HG02588 (cell line): ENCODE measurements around the gene SUDS3.

ENCODE experiments used
- ATAC-seq: cut with Tn5 transposase; IDR thresholded peaks from one replicate; pipeline ENCODE4 v1.9.1; 2021; ENCODE audit warnings: mild to moderate bottlenecking, moderate library complexity; ENCODE audit not compliant: unreplicated experiment

The SUDS3 gene

DNA sequence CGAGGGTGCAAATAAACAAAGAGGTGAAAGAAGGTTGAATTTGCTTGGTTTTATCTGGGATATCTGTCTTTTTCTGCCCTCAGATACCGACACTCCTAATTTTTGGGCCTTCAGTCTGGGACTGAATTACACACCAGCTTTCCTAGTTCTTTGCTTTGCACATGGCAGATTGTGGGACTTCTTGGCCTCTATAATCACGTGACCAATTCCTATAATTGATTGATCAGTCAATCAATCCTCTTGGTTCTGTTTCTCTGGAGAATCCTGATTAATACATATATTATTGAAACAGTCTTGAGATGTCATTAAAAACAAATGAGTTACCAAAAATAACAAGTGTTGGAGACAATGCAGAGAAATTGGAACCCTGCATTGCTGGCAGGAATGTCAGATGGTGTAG, 62.7 kb downstream of the SUDS3 start:
- no peak for ATAC-seq

DNA sequence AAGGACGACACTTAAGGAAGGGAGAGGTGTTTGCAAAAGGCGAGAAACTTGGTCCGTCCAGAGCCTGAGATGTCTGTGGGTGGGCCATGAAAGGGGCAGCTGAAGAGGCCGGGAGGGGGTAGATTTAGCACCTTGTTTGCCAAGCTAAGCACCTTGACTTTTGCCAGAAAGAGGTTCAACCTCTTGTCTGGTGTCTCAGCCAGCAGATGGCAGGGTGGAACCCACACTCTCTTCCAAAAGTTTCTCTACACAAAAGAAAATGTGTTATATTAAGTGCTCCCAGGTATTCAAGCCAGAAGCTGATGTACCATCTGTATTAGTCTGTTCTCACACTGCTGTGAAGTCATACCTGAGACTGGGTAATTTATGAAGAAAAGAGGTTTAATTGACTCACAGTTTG, 69.9 kb downstream of the SUDS3 start:
- ATAC-seq, result no peak

DNA sequence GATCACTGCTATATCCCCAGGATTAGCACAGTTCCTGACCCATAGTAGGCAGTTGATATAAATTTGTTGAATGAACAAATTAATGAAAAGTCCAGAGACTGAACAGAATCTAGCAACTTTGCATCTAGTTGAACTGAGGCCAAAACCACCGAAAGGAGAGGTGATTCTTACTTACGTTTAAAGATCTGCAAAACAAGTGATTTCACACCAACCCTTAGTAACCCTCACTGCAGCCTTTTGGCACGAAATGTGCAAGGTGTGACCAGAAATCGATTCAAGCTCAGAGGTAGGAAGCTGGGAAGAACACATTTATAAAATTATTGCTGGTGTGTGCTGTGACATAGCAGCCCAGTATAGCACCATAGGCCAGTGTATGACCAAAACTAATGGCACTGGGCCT, 70.8 kb downstream of the SUDS3 start:
- ATAC-seq, result no peak

DNA sequence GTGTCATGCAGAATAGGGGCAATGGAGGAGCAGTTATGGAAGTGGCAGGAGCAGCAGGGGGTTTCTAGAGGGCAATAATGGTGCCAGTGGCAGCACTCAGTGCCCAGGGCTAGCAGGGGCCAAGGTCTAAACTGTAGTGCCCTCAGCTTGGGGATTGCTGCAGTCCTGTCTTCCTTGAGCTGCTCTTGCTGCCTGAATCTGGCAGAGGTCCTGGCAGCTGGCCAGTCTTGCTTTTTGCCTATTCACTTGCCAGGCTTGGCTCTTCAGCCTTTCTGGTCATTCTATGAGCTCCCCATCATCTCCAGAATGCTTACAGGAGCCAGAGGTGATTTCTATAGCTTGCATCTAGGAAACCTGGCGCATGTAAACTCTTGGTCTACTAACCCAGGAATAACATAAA, 72.0 kb downstream of the SUDS3 start:
- ATAC-seq, result no peak

DNA sequence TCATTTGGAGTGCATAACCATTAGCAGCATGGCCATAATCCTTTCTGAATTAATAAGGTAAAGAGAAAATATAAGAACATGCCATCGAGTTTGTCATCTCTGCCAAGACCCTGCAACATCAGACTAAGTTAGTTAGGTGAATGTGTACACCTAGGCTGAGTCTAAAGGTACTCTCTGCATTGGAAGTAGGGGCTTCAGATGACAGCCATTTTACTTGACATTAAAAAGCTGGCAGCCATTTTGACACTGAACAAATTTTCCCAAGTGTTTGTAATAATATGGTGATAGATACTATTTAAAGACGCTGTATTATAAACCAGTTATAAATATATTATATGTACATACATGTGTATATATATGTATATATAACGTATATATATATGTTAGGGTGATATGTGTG, 79.0 kb downstream of the SUDS3 start:
- ATAC-seq, result no peak

DNA sequence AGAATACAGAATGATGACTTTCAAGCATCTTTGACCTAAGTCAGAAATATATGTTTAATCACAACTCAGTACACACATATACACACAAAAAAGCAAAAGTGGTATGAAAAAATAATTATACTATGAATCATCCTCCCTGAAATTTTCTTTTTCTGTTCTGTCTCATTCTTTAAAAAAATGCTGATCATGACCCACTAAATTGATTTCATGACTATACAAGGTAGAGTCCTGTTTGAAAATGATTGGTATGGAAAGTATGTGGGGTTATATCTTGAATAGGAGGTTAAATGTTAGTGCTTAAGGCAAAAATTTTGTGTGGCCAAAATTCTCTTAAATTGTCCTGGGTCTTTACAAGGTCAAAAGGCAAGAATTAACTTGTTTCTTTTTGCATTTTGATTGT, 80.4 kb downstream of the SUDS3 start:
- no peak for ATAC-seq

DNA sequence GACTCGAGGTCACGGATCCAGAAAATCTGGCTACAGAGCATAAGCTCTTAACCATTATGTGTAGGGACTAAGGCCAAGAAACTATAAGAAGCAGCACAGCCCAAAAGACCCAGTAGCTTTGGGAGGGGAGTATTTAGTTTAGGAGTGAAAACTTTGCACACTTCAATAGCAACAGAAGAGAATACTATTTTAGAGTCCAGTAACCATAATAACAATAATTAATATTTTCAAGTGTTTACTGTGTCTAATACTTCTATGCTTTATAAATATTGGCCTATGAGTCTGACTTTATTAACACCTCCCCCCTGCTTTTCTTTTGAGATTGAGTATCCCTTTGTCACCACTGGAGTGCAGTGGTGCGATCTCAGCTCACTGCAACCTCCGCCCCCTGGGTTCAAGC, 82.8 kb downstream of the SUDS3 start:
- no peak for ATAC-seq

DNA sequence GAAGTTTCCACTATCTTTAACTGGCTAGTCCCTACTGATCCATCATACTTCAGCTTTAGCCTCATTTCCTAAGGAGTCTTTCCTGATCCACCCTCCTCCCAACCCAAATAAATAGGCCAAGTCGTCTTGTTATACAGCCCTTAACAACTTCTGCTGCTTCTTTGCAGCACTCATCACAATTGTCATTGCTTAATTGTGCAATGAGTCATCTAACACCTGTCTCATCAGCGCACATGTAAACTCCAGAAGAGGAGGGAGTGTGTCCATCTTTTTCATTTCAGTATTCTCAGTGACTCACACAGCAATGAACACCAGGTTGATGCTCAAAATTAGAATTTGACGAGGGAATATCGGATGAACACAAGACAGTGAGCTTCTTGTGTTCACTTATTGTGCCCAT, 87.3 kb downstream of the SUDS3 start:
- ATAC-seq, result no peak

DNA sequence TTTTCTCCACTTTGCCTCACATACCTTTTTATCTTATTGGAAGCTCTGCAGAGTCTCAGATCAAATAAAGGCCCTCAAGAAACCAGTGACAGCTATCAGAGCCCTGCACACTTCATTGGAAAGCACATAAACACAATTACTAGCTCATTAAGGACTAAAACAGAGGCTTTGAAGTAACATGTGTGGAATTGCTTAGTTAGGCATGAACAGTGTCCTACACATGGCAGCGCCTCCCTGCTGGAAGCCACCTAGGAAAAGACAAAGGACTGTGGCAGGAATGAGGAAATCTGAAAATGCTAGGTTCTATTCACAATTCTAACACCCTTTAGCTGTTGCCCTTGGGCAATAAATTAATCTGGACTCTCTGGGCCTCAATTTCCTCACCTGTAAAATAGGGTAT, 89.4 kb downstream of the SUDS3 start:
- ATAC-seq, result no peak
